Mucosa of rectum (tissue), 2 donors: ENCODE data around the gene UBE2D4.
A peak's percentile ranks its signal among the peaks of the same experiment; 100 is the strongest.
"Not testable (repeated sequence)": the region's sequence is repeated elsewhere in the genome, so short reads cannot be mapped to it uniquely, and the experiment has no call there.

Source experiments
- H3K27ac ChIP-seq, 2 donors: one replicate each; pipeline ENCODE4 v1.7.0; 2013; ENCODE audit warnings: inconsistent platforms in 2 of 2, low read depth in 2 of 2, low read length in 2 of 2
- H3K27me3 ChIP-seq, 2 donors: one replicate each; pipeline ENCODE4 v1.7.0; 2013; ENCODE audit warnings: low read length in 2 of 2; ENCODE audit not compliant: control insufficient read depth in 2 of 2, insufficient read depth in 2 of 2
- H3K36me3 ChIP-seq, 2 donors: one replicate each; pipeline ENCODE4 v1.7.0; 2013; ENCODE audit warnings: low read length in 2 of 2; ENCODE audit not compliant: control insufficient read depth in 2 of 2, insufficient read depth in 2 of 2
- H3K4me1 ChIP-seq, 2 donors: one replicate each; pipeline ENCODE4 v1.7.0; 2013; ENCODE audit warnings: low read length in 2 of 2, mild to moderate bottlenecking in 1 of 2; ENCODE audit not compliant: control insufficient read depth in 2 of 2, insufficient read depth in 2 of 2
- H3K4me3 ChIP-seq, 2 donors: one replicate each; pipeline ENCODE4 v1.7.0; 2013; ENCODE audit warnings: low read length in 2 of 2
- H3K9ac ChIP-seq, 2 donors: one replicate each; pipeline ENCODE4 v1.7.0; 2013; ENCODE audit warnings: low read length in 2 of 2, low read depth in 1 of 2, mild to moderate bottlenecking in 1 of 2
- H3K9me3 ChIP-seq, 2 donors: one replicate each; pipeline ENCODE4 v1.7.0; 2013; ENCODE audit warnings: low read length in 2 of 2; ENCODE audit not compliant: control insufficient read depth in 2 of 2
- donor health status: healthy.
- donor health status: Normal muscosa, but diverticular disease.

Gene UBE2D4

GRCh38 chr7:43890468-43890867 is 35.8 kb upstream of the UBE2D4 start:
- no peak overlapping the region for H3K27ac ChIP-seq
- H3K9me3 ChIP-seq = no peaks in the 10 kb centered on the region
- H3K27me3 ChIP-seq = no peaks in the 10 kb centered on the region
- peaks cover 2 to 5% of the 10 kb centered on the region in 2 donors for H3K4me1 ChIP-seq
- no peak overlapping the region for H3K9ac ChIP-seq
- H3K4me3 ChIP-seq = no peak overlapping the region
- peaks cover 7 to 9% of the 10 kb centered on the region in 2 donors for H3K36me3 ChIP-seq

GRCh38 chr7:43891069-43891955 is 34.9 kb upstream of the UBE2D4 start:
- Histone ChIP-seq H3K9ac (no peak overlapping the region), H3K27me3 (no peaks in the 10 kb centered on the region), H3K27ac (no peak overlapping the region), H3K9me3 (no peaks in the 10 kb centered on the region), H3K4me3 (no peak overlapping the region), H3K36me3 (peaks cover 3 to 4% of the 10 kb centered on the region in 2 donors), H3K4me1 (peaks cover 2 to 5% of the 10 kb centered on the region in 2 donors)

GRCh38 chr7:43895847-43896415 is 30.3 kb upstream of the UBE2D4 start:
- no peak overlapping the region for H3K9ac ChIP-seq
- H3K36me3 ChIP-seq = peaks cover 4 to 5% of the 10 kb centered on the region in 2 donors
- no peaks in the 10 kb centered on the region for H3K27me3 ChIP-seq
- H3K4me3 ChIP-seq = no peak overlapping the region
- no peak overlapping the region for H3K27ac ChIP-seq
- peaks cover 0 to 3% of the 10 kb centered on the region in 2 donors for H3K4me1 ChIP-seq
- H3K9me3 ChIP-seq = no peaks in the 10 kb centered on the region

DNA sequence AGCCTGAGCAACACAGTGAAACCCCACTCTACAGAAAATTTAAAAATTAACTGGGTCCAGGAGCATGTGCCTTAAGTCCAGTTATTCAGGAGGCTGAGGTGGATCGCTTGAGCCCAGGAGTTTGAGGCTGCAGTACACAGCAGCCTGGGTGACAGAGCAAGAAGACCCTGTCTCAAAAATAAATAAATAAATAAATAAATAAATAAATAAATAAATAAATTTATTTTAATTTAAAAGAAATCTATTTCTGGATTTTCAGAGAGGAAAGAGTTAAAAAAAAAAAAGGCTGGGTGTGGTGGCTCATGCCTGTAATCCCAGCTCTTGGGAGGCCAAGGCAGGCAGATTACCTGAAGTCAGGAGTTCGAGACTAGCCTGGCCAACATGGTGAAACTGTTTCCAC is 27.7 kb upstream of the UBE2D4 start:
- H3K4me3 ChIP-seq, H3K27me3 ChIP-seq, H3K4me1 ChIP-seq, H3K9me3 ChIP-seq, H3K27ac ChIP-seq, H3K9ac ChIP-seq, H3K36me3 ChIP-seq: not testable (repeated sequence)

DNA sequence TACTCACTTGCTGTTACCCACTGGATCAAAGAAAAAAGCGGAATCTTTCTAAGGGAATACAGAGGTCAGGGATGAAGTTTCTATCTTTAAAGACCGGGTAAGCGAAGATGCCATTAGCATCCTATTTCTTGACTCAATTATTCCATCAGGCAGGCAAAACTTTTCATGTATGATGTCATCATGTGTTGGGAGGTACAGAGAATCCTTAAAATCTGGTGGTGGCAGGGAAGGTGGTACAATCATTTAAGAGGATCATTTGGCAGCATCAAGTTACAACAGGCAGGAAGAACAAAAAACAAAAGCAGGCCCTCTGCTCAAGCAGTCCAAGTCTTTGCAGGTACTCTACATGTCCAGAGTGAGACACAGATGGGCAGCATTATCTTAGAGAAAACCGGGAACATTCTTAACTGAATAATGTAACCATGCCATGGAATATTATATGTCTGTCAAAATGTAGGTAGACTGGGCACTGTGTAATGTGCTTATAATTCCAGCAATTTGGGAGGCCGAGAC is 23.6 kb upstream of the UBE2D4 start:
- no peak overlapping the region for H3K27ac ChIP-seq
- H3K9ac ChIP-seq = no peak overlapping the region
- peaks cover 3 to 6% of the 10 kb centered on the region in 2 donors for H3K36me3 ChIP-seq
- H3K27me3 ChIP-seq = no peaks in the 10 kb centered on the region
- peaks cover 12 to 24% of the 10 kb centered on the region in 2 donors for H3K4me1 ChIP-seq
- no peaks in the 10 kb centered on the region for H3K9me3 ChIP-seq
- no peak overlapping the region for H3K4me3 ChIP-seq

GRCh38 chr7:43904533-43905208 is 21.6 kb upstream of the UBE2D4 start:
- Histone ChIP-seq H3K27me3 (no peaks in the 10 kb centered on the region), H3K36me3 (peaks cover 2 to 3% of the 10 kb centered on the region in 2 donors), H3K27ac (peak overlapping the region; percentile 6 to 84), H3K9ac (no peak overlapping the region), H3K4me3 (peak overlapping the region in 1 of 2 donors; percentile 91), H3K4me1 (peaks cover 12 to 24% of the 10 kb centered on the region in 2 donors), H3K9me3 (no peaks in the 10 kb centered on the region)

- Histone ChIP-seq H3K27me3 (no peaks in the 10 kb centered on the region), H3K9me3 (no peaks in the 10 kb centered on the region), H3K4me1 (peaks cover 12 to 24% of the 10 kb centered on the region in 2 donors), H3K4me3 (peak overlapping the region; percentile 88 to 91), H3K9ac (peak overlapping the region; percentile 90), H3K36me3 (peaks cover 2 to 3% of the 10 kb centered on the region in 2 donors), H3K27ac (peak overlapping the region; percentile 84 to 88)
Observed at GRCh38 chr7:43905209-43905946, 20.9 kb upstream of the UBE2D4 start.

DNA sequence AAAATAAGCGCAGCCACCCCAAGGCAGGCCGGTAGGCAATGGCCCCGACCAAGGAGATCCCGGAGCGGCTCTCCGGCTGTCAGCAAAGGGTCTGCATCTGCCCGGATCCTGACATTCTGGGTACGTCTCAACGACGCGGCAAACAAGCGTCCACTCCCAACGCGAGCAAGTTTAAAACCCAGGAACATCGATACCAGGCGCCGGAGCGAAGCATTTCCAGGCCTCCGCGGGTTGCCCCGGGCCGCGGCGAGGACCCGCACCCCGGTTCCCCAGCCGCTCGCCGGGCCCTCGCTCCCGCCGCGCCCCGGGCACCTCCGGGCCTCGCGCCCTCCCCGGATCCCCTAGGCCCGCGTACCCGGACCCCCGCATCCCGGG is 20.3 kb upstream of the UBE2D4 start:
- Histone ChIP-seq H3K9me3 (no peaks in the 10 kb centered on the region), H3K4me3 (peak overlapping the region; percentile 88 to 91), H3K9ac (peak overlapping the region; percentile 90), H3K36me3 (peaks cover 2 to 3% of the 10 kb centered on the region in 2 donors), H3K27ac (peak overlapping the region; percentile 84 to 88), H3K4me1 (peaks cover 12 to 24% of the 10 kb centered on the region in 2 donors), H3K27me3 (no peaks in the 10 kb centered on the region)

- peak within 1 kb of the TSS; percentile 84 to 88 for H3K27ac ChIP-seq
- H3K27me3 ChIP-seq = no peaks in the 10 kb centered on the region
- peak within 1 kb of the TSS; percentile 90 for H3K9ac ChIP-seq
- H3K4me3 ChIP-seq = peak within 1 kb of the TSS; percentile 88 to 91
- H3K4me1 ChIP-seq = peaks cover 12 to 24% of the 10 kb centered on the region in 2 donors
- no peaks in the 10 kb centered on the region for H3K9me3 ChIP-seq
- peaks cover 0 to 2% of the 10 kb centered on the region in 2 donors for H3K36me3 ChIP-seq
Observed at GRCh38 chr7:43906331-43907010, 19.8 kb upstream of the UBE2D4 start, which contains the start of gene URGCP. Gene URGCP, minus strand, starts transcription at chr7:43906596. Its CDS starts 21 bp downstream, at chr7:43906575.
